Measurements from ENCODE around the gene FNDC3A.

FNDC3A gene

GRCh38 chr13:48955536-48955935, 20.2 kb upstream of the FNDC3A start:
- no peak overlapping the region for H2BK15ac ChIP-seq (ENCODE audit: low read length)
- no peak overlapping the region for H2BK5ac ChIP-seq (ENCODE audit: low read length)
- no peaks in the 10 kb centered on the region for H3K9me3 ChIP-seq (replicated peaks in 1 of 2; ENCODE audit: control insufficient read depth in 2 of 2, insufficient read depth in 1 of 2, low read depth in 1 of 2, low read length in 2 of 2)
- no peak overlapping the region for H4K8ac ChIP-seq (ENCODE audit: low read depth, low read length)
- peak overlapping the region; percentile 37 for H2AFZ ChIP-seq (ENCODE audit: low read length)
- H3K4me3 ChIP-seq (ENCODE audit: low read length in 2 of 2), result no peak overlapping the region
- H3K36me3 ChIP-seq (replicated peaks in 1 of 2; ENCODE audit: control insufficient read depth in 2 of 2, insufficient read depth in 2 of 2, low read length in 2 of 2), result no peaks in the 10 kb centered on the region
- no peak overlapping the region for H3K18ac ChIP-seq (ENCODE audit: low read length)
- no peak overlapping the region for H3K4ac ChIP-seq (ENCODE audit: low read length)
- no peaks in the 10 kb centered on the region for H3K79me1 ChIP-seq (ENCODE audit: low read depth, low read length)
- no peak overlapping the region for H3K14ac ChIP-seq (ENCODE audit: low read length)
- no CpG with 5 or more reads among the region's 2 CpGs for WGBS, 2 donors (ENCODE audit: extremely low coverage in 2 of 2, insufficient read length in 2 of 2, insufficient replicate concordance in 1 of 2)
- no peak overlapping the region for H2BK12ac ChIP-seq (ENCODE audit: low read length)
- no peak overlapping the region for H3K23ac ChIP-seq (ENCODE audit: low read depth, low read length, poor library complexity)
- no peak overlapping the region for H3K9ac ChIP-seq (ENCODE audit: low read depth, low read length, poor library complexity)
- no peak overlapping the region for H3K27ac ChIP-seq (replicated peaks; ENCODE audit: low read length)
- H4K91ac ChIP-seq (ENCODE audit: low read depth, low read length, poor library complexity), result no peak overlapping the region
- H2BK120ac ChIP-seq (ENCODE audit: low read depth, low read length), result no peak overlapping the region
- no peak for DNase-seq (ENCODE audit: low spot score)
- H3K4me1 ChIP-seq (ENCODE audit: control insufficient read depth in 2 of 2, insufficient read depth in 1 of 2, low read depth in 1 of 2, low read length in 2 of 2), result peaks cover 0 to 8% of the 10 kb centered on the region in 2 donors
- no peak overlapping the region for H3K4me2 ChIP-seq (ENCODE audit: insufficient read depth, low read length, poor library complexity, severe bottlenecking)
- no peak overlapping the region for H2AK5ac ChIP-seq (ENCODE audit: low read depth, low read length)
- no peaks in the 10 kb centered on the region for H3K27me3 ChIP-seq (ENCODE audit: control insufficient read depth in 3 of 3, insufficient read depth in 3 of 3, low read depth in 1 of 3, low read length in 3 of 3)

- no peak overlapping the region for H4K91ac ChIP-seq (ENCODE audit: low read depth, low read length, poor library complexity)
- no peaks in the 10 kb centered on the region for H3K4me1 ChIP-seq (ENCODE audit: control insufficient read depth in 2 of 2, insufficient read depth in 1 of 2, low read depth in 1 of 2, low read length in 2 of 2)
- H3K18ac ChIP-seq (ENCODE audit: low read length), result no peak overlapping the region
- no peaks in the 10 kb centered on the region for H3K36me3 ChIP-seq (replicated peaks in 1 of 2; ENCODE audit: control insufficient read depth in 2 of 2, insufficient read depth in 2 of 2, low read length in 2 of 2)
- H2BK5ac ChIP-seq (ENCODE audit: low read length), result no peak overlapping the region
- H3K9ac ChIP-seq (ENCODE audit: low read depth, low read length, poor library complexity), result no peak overlapping the region
- H3K27me3 ChIP-seq (ENCODE audit: control insufficient read depth in 3 of 3, insufficient read depth in 3 of 3, low read depth in 1 of 3, low read length in 3 of 3), result no peaks in the 10 kb centered on the region
- H4K8ac ChIP-seq (ENCODE audit: low read depth, low read length), result no peak overlapping the region
- H3K23ac ChIP-seq (ENCODE audit: low read depth, low read length, poor library complexity), result no peak overlapping the region
- H2AK5ac ChIP-seq (ENCODE audit: low read depth, low read length), result no peak overlapping the region
- H3K4ac ChIP-seq (ENCODE audit: low read length), result no peak overlapping the region
- WGBS, 2 donors (ENCODE audit: extremely low coverage in 2 of 2, insufficient read length in 2 of 2, insufficient replicate concordance in 1 of 2), result no CpG with 5 or more reads among the region's 2 CpGs
- no peaks in the 10 kb centered on the region for H3K9me3 ChIP-seq (replicated peaks in 1 of 2; ENCODE audit: control insufficient read depth in 2 of 2, insufficient read depth in 1 of 2, low read depth in 1 of 2, low read length in 2 of 2)
- H3K14ac ChIP-seq (ENCODE audit: low read length), result no peak overlapping the region
- no peak for DNase-seq (ENCODE audit: low spot score)
- H2BK15ac ChIP-seq (ENCODE audit: low read length), result no peak overlapping the region
- no peaks in the 10 kb centered on the region for H3K79me1 ChIP-seq (ENCODE audit: low read depth, low read length)
- H3K4me3 ChIP-seq (ENCODE audit: low read length in 2 of 2), result no peak overlapping the region
- no peak overlapping the region for H2BK120ac ChIP-seq (ENCODE audit: low read depth, low read length)
- no peak overlapping the region for H3K4me2 ChIP-seq (ENCODE audit: insufficient read depth, low read length, poor library complexity, severe bottlenecking)
- no peak overlapping the region for H2BK12ac ChIP-seq (ENCODE audit: low read length)
- no peak overlapping the region for H3K27ac ChIP-seq (replicated peaks; ENCODE audit: low read length)
- no peak overlapping the region for H2AFZ ChIP-seq (ENCODE audit: low read length)
Observed at GRCh38 chr13:48961379-48961778, 14.3 kb upstream of the FNDC3A start.

GRCh38 chr13:48962281-48962680, 13.4 kb upstream of the FNDC3A start:
- Histone ChIP-seq H2BK12ac (ENCODE audit: low read length) (no peak overlapping the region), H3K9me3 (replicated peaks in 1 of 2; ENCODE audit: control insufficient read depth in 2 of 2, insufficient read depth in 1 of 2, low read depth in 1 of 2, low read length in 2 of 2) (peaks cover 0 to 4% of the 10 kb centered on the region in 2 donors), H3K14ac (ENCODE audit: low read length) (no peak overlapping the region), H3K79me1 (ENCODE audit: low read depth, low read length) (no peaks in the 10 kb centered on the region), H4K8ac (ENCODE audit: low read depth, low read length) (no peak overlapping the region), H3K18ac (ENCODE audit: low read length) (no peak overlapping the region), H3K4me2 (ENCODE audit: insufficient read depth, low read length, poor library complexity, severe bottlenecking) (no peak overlapping the region), H3K9ac (ENCODE audit: low read depth, low read length, poor library complexity) (no peak overlapping the region), H3K4me3 (ENCODE audit: low read length in 2 of 2) (no peak overlapping the region), H3K36me3 (replicated peaks in 1 of 2; ENCODE audit: control insufficient read depth in 2 of 2, insufficient read depth in 2 of 2, low read length in 2 of 2) (no peaks in the 10 kb centered on the region), H3K4me1 (ENCODE audit: control insufficient read depth in 2 of 2, insufficient read depth in 1 of 2, low read depth in 1 of 2, low read length in 2 of 2) (no peaks in the 10 kb centered on the region), H3K27me3 (ENCODE audit: control insufficient read depth in 3 of 3, insufficient read depth in 3 of 3, low read depth in 1 of 3, low read length in 3 of 3) (no peaks in the 10 kb centered on the region), H3K4ac (ENCODE audit: low read length) (no peak overlapping the region), H2AFZ (ENCODE audit: low read length) (no peak overlapping the region), H4K91ac (ENCODE audit: low read depth, low read length, poor library complexity) (no peak overlapping the region), H3K27ac (replicated peaks; ENCODE audit: low read length) (no peak overlapping the region), H2BK120ac (ENCODE audit: low read depth, low read length) (no peak overlapping the region), H2AK5ac (ENCODE audit: low read depth, low read length) (no peak overlapping the region), H3K23ac (ENCODE audit: low read depth, low read length, poor library complexity) (no peak overlapping the region), H2BK5ac (ENCODE audit: low read length) (no peak overlapping the region), H2BK15ac (ENCODE audit: low read length) (no peak overlapping the region)
- WGBS, 2 donors (ENCODE audit: extremely low coverage in 2 of 2, insufficient read length in 2 of 2, insufficient replicate concordance in 1 of 2), result no CpG with 5 or more reads among the region's 4 CpGs
- DNase-seq (ENCODE audit: low spot score), result no peak

- Histone ChIP-seq H3K4ac (ENCODE audit: low read length) (no peak overlapping the region), H3K4me1 (ENCODE audit: control insufficient read depth in 2 of 2, insufficient read depth in 1 of 2, low read depth in 1 of 2, low read length in 2 of 2) (no peaks in the 10 kb centered on the region), H3K79me1 (ENCODE audit: low read depth, low read length) (no peaks in the 10 kb centered on the region), H2BK120ac (ENCODE audit: low read depth, low read length) (no peak overlapping the region), H3K14ac (ENCODE audit: low read length) (no peak overlapping the region), H4K91ac (ENCODE audit: low read depth, low read length, poor library complexity) (no peak overlapping the region), H3K9ac (ENCODE audit: low read depth, low read length, poor library complexity) (no peak overlapping the region), H3K18ac (ENCODE audit: low read length) (no peak overlapping the region), H2BK12ac (ENCODE audit: low read length) (no peak overlapping the region), H2AFZ (ENCODE audit: low read length) (no peak overlapping the region), H3K4me3 (ENCODE audit: low read length in 2 of 2) (no peak overlapping the region), H2BK15ac (ENCODE audit: low read length) (no peak overlapping the region), H3K4me2 (ENCODE audit: insufficient read depth, low read length, poor library complexity, severe bottlenecking) (no peak overlapping the region), H2BK5ac (ENCODE audit: low read length) (no peak overlapping the region), H3K9me3 (replicated peaks in 1 of 2; ENCODE audit: control insufficient read depth in 2 of 2, insufficient read depth in 1 of 2, low read depth in 1 of 2, low read length in 2 of 2) (peaks cover 0 to 6% of the 10 kb centered on the region in 2 donors), H3K36me3 (replicated peaks in 1 of 2; ENCODE audit: control insufficient read depth in 2 of 2, insufficient read depth in 2 of 2, low read length in 2 of 2) (no peaks in the 10 kb centered on the region), H3K27me3 (ENCODE audit: control insufficient read depth in 3 of 3, insufficient read depth in 3 of 3, low read depth in 1 of 3, low read length in 3 of 3) (no peaks in the 10 kb centered on the region), H3K23ac (ENCODE audit: low read depth, low read length, poor library complexity) (no peak overlapping the region), H3K27ac (replicated peaks; ENCODE audit: low read length) (no peak overlapping the region), H4K8ac (ENCODE audit: low read depth, low read length) (no peak overlapping the region), H2AK5ac (ENCODE audit: low read depth, low read length) (no peak overlapping the region)
- DNase-seq (ENCODE audit: low spot score), result no peak
- WGBS, 2 donors (ENCODE audit: extremely low coverage in 2 of 2, insufficient read length in 2 of 2, insufficient replicate concordance in 1 of 2), result no CpG with 5 or more reads among the region's 2 CpGs
Observed at GRCh38 chr13:48965736-48966135, 10.0 kb upstream of the FNDC3A start.
